OCI-LY1 (cell line): Measurements from ENCODE around the gene TFPI2.

Experiments
- EZH2 ChIP-seq: fragments of 200-600 bp; sonication (generic), shearing (Covaris generic); IDR thresholded peaks from 2 replicates; pipeline ENCODE4 v1.8.0; 2017; ENCODE audit warnings: borderline replicate concordance, mixed run types, mild to moderate bottlenecking, antibody characterized with exemption, low read length, moderate library complexity, mixed read lengths
- TF ChIP-seq, protein P1 (sequence below): fragments of 200-600 bp; sonication (generic), shearing (Covaris generic); IDR thresholded peaks from 2 replicates; pipeline ENCODE4 v1.5.1; 2017; ENCODE audit warnings: mild to moderate bottlenecking, antibody characterized with exemption, low read length, moderate library complexity, mixed read lengths

DNA sequence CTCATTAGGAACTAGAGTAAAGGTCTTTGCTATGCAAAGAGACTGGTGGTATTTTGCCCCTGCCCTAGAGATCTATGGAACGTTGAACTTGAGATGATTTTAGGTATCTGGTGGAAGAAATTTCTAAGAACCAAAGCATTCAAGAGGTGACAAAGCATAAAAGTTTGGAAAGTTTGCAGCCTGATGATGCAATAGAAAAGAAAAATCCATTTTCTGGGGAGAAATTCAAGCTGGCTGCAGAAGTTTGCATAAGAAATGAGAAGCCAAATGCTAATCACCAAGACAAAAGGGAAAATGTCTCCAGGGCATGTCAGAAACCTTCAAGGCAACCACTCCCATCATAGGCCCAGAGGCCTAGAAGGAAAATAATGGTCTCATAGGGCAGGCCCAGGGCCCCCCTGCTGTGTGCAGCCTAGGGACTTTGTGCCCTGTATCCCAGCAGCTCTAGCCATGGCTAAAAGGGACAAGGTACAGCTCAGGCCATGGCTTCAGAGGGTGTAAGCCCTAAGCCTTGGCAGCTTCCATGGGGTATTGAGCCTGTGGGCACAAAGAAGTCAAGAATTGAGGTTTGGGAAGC, 16.5 kb downstream of the TFPI2 start:
- TF ChIP-seq, protein P1, sequence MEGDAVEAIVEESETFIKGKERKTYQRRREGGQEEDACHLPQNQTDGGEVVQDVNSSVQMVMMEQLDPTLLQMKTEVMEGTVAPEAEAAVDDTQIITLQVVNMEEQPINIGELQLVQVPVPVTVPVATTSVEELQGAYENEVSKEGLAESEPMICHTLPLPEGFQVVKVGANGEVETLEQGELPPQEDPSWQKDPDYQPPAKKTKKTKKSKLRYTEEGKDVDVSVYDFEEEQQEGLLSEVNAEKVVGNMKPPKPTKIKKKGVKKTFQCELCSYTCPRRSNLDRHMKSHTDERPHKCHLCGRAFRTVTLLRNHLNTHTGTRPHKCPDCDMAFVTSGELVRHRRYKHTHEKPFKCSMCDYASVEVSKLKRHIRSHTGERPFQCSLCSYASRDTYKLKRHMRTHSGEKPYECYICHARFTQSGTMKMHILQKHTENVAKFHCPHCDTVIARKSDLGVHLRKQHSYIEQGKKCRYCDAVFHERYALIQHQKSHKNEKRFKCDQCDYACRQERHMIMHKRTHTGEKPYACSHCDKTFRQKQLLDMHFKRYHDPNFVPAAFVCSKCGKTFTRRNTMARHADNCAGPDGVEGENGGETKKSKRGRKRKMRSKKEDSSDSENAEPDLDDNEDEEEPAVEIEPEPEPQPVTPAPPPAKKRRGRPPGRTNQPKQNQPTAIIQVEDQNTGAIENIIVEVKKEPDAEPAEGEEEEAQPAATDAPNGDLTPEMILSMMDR, result no peak
- TF ChIP-seq EZH2, result no peak
